GM21423 (cell line): ENCODE results near the gene SAE1.
"Not testable (repeated sequence)": the region's sequence is repeated elsewhere in the genome, so short reads cannot be mapped to it uniquely, and the experiment has no call there.

Experiments
- ATAC-seq: cut with Tn5 transposase; IDR thresholded peaks from one replicate; pipeline ENCODE4 v1.9.1; 2021; ENCODE audit warnings: mild to moderate bottlenecking, moderate library complexity; ENCODE audit not compliant: unreplicated experiment

SAE1 gene

GRCh38 chr19:47125669-47125938 lies 5.0 kb upstream of the SAE1 start:
- ATAC-seq: no peak

GRCh38 chr19:47129579-47129978 lies 1.1 kb upstream of the SAE1 start:
- no peak for ATAC-seq

GRCh38 chr19:47130120-47130588 lies 481 bp upstream of the SAE1 start:
- ATAC-seq: no peak

- ATAC-seq: no peak
Observed at GRCh38 chr19:47132194-47132852, 1.7 kb downstream of the SAE1 start.

- ATAC-seq: no peak
Observed at GRCh38 chr19:47133021-47133471, 2.4 kb downstream of the SAE1 start.

GRCh38 chr19:47134545-47134944 lies 3.9 kb downstream of the SAE1 start:
- ATAC-seq: no peak

GRCh38 chr19:47135156-47135555 lies 4.5 kb downstream of the SAE1 start:
- ATAC-seq: no peak

GRCh38 chr19:47141252-47141651 lies 10.6 kb downstream of the SAE1 start:
- not testable (repeated sequence) for ATAC-seq

- no peak for ATAC-seq
Observed at GRCh38 chr19:47141695-47142094, 11.1 kb downstream of the SAE1 start.

- no peak for ATAC-seq
Observed at GRCh38 chr19:47142779-47143178, 12.1 kb downstream of the SAE1 start.

- ATAC-seq: no peak
Observed at GRCh38 chr19:47143322-47144073, 12.9 kb downstream of the SAE1 start.

- no peak for ATAC-seq
Observed at GRCh38 chr19:47144630-47145029, 14.0 kb downstream of the SAE1 start.

- no peak for ATAC-seq
Observed at GRCh38 chr19:47145639-47146486, 15.2 kb downstream of the SAE1 start.

GRCh38 chr19:47146920-47147319 lies 16.3 kb downstream of the SAE1 start:
- ATAC-seq: no peak

- ATAC-seq: no peak
Observed at GRCh38 chr19:47151627-47152026, 21.0 kb downstream of the SAE1 start.

GRCh38 chr19:47152205-47152604 lies 21.6 kb downstream of the SAE1 start:
- ATAC-seq: no peak

GRCh38 chr19:47152632-47153031 lies 22.0 kb downstream of the SAE1 start:
- ATAC-seq: no peak

- ATAC-seq: no peak
Observed at GRCh38 chr19:47153266-47153665, 22.6 kb downstream of the SAE1 start.

GRCh38 chr19:47155148-47155547 lies 24.5 kb downstream of the SAE1 start:
- no peak for ATAC-seq

GRCh38 chr19:47156861-47157430 lies 26.3 kb downstream of the SAE1 start:
- ATAC-seq: no peak
